Activated naive CD8-positive, alpha-beta T cell treated with anti-CD3 and anti-CD28 coated beads for 36 hours (primary cell): ENCODE measurements around the gene DLGAP1. TPM values are rescaled to one million over a fixed set of nuclear protein-coding genes. Genes with fewer than 3 reads are reported as not detected.

Source experiments
- DNase-seq: peaks from one replicate; pipeline ENCODE4 v3.0.0; 2021
- H3K27ac Mint-ChIP-seq: one replicate; pipeline ENCODE4 v1.8.0; 2022; ENCODE audit warnings: mild to moderate bottlenecking, moderate library complexity, mixed read lengths
- H3K27me3 Mint-ChIP-seq: one replicate; pipeline ENCODE4 v1.8.0; 2022; ENCODE audit warnings: mild to moderate bottlenecking, mixed read lengths
- H3K36me3 Mint-ChIP-seq: one replicate; pipeline ENCODE4 v1.8.0; 2021; ENCODE audit warnings: mild to moderate bottlenecking, mixed read lengths
- H3K4me1 Mint-ChIP-seq: one replicate; pipeline ENCODE4 v1.8.0; 2021; ENCODE audit warnings: mixed read lengths
- H3K4me3 Mint-ChIP-seq: one replicate; pipeline ENCODE4 v1.8.0; 2022; ENCODE audit warnings: mild to moderate bottlenecking, moderate library complexity, mixed read lengths
- H3K9me3 Mint-ChIP-seq: one replicate; pipeline ENCODE4 v1.8.0; 2022; ENCODE audit warnings: mixed read lengths
- total RNA-seq, 2 experiments: library from RNA; stranded (reverse); gene quantifications; one replicate each; pipeline ENCODE4 v1.2.3, GENCODE V29; 2021

The DLGAP1 gene
- total RNA-seq, 2 experiments from 2014 or later = not detected

DNA sequence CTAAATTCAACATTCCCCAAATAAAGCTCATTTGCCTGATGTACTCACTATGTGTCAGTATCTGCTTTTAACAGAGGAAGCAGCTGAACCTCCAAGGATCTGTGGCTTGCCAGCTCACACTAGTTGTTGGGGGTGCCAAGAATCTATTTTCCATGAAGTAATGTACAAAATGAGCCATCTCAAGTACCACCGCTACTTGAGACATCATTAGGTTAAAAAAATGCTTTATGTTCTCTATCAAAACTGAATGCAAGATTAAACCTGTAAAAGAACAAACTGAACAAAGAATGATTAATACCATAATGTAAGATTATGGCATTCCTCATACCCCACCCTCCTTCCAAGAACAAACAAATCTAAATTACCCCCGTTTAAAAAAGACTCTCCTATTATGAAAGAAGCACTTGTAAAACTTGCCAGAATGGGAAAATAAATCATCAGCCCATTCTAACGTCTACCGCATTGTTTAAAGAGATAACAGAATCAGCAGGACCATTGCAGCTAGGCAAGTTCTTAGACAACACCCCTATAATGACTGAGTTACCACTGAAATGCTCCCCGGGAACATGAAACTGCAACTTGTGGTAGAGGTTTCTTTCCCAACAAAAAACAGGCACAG lies 471.6 kb downstream of the DLGAP1 start:
- Mint-ChIP-seq H3K27ac (no peak overlapping the region), H3K4me3 (no peak overlapping the region), H3K9me3 (peaks cover 8% of the 10 kb centered on the region), H3K27me3 (no peaks in the 10 kb centered on the region), H3K4me1 (peaks cover 8% of the 10 kb centered on the region), H3K36me3 (peaks cover 2% of the 10 kb centered on the region)
- DNase-seq = no peak

- no peak overlapping the region for H3K4me3 Mint-ChIP-seq
- peaks cover 8% of the 10 kb centered on the region for H3K4me1 Mint-ChIP-seq
- H3K36me3 Mint-ChIP-seq = peaks cover 2% of the 10 kb centered on the region
- H3K27me3 Mint-ChIP-seq = no peaks in the 10 kb centered on the region
- H3K27ac Mint-ChIP-seq = no peak overlapping the region
- H3K9me3 Mint-ChIP-seq = peaks cover 11% of the 10 kb centered on the region
- DNase-seq = no peak
These were observed 472.6 kb downstream of the DLGAP1 start for GRCh38 chr18:3982541-3982940.

DNA sequence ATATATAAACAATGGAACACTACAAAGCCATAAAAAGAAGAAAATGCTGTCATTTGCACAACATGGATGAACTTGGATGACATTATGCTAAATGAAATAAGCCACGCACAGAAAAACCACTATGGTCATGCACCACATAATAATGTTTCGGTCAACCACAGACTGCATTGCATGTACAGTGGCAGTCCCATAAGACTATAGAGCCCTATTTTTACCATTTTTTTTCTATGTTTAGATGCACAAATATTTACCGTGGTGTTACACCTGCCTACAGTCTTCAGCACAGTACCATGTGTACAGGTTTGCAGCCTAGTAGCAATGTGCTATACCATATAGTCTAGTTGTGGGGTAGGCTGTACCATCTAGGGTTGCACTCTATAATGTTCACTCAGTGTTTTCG lies 476.1 kb downstream of the DLGAP1 start:
- no peaks in the 10 kb centered on the region for H3K4me1 Mint-ChIP-seq
- H3K27ac Mint-ChIP-seq = no peak overlapping the region
- peaks cover 11% of the 10 kb centered on the region for H3K9me3 Mint-ChIP-seq
- H3K27me3 Mint-ChIP-seq = no peaks in the 10 kb centered on the region
- H3K36me3 Mint-ChIP-seq = no peaks in the 10 kb centered on the region
- DNase-seq = no peak
- H3K4me3 Mint-ChIP-seq = no peak overlapping the region

DNA sequence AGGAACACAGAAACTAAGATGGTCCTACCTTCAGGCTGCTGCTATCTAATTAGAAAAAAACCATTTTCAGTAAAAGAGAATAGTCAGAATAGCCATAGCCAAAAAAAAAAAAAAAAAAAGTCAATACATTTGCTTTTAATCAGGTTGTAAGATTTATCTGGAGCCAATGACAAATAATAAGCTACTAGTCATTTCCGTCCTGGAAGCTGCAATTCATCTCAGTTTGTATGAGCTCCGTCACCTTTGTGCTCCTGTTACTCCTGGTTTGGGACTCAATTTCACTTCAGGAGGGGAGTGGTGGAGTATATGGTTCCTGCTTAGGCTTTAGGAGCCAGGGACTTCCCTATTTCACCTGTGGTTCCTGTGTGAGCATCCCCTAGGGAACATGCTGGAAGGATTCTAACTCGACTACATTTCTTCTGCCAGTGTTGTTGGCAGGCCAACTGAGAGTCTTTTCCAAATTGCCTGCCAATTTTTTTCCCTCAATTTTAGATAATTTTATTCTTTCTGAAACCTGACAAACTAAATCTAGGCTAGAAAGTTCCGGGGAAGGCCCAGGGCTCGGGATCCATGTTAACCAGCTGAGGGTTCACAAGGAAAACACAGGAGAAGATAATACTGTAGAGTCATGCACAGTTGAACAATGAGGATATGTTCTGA lies 481.8 kb downstream of the DLGAP1 start:
- DNase-seq = no peak
- H3K27me3 Mint-ChIP-seq = no peaks in the 10 kb centered on the region
- H3K4me3 Mint-ChIP-seq = no peak overlapping the region
- no peak overlapping the region for H3K27ac Mint-ChIP-seq
- no peaks in the 10 kb centered on the region for H3K36me3 Mint-ChIP-seq
- H3K4me1 Mint-ChIP-seq = no peaks in the 10 kb centered on the region
- H3K9me3 Mint-ChIP-seq = peaks cover 1% of the 10 kb centered on the region

DNA sequence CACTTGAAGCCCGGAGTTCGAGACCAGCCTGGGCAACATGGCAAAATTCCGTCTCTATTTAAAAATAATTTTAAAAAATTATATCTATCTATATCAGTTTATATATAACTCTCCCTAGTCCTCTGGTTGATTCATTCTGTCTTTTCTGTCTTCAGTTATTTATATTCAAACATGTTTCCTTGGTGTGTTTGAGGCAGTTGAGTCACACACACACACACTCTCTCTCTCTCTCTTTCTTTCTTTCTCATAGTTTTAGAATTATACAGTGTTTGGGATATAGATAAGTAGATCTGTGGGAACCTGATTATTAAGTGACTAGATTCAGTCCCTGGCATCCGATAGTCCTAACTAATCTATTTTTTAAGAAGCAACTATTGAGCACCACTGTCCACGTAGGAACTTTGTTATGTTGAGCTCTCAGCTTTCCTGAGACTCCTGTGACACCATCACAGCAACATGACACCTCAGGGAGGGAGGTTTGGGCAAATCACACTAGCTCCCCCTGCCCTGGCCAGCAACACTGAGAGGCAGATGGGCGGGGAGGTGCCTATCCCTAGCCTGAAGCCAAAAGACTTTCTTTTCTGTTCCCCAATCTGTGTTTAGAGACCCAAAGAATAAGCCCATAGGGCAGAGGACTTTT lies 482.7 kb downstream of the DLGAP1 start:
- no peak for DNase-seq
- Mint-ChIP-seq H3K4me3 (no peak overlapping the region), H3K27ac (no peak overlapping the region), H3K36me3 (no peaks in the 10 kb centered on the region), H3K9me3 (no peaks in the 10 kb centered on the region), H3K4me1 (no peaks in the 10 kb centered on the region), H3K27me3 (no peaks in the 10 kb centered on the region)

DNA sequence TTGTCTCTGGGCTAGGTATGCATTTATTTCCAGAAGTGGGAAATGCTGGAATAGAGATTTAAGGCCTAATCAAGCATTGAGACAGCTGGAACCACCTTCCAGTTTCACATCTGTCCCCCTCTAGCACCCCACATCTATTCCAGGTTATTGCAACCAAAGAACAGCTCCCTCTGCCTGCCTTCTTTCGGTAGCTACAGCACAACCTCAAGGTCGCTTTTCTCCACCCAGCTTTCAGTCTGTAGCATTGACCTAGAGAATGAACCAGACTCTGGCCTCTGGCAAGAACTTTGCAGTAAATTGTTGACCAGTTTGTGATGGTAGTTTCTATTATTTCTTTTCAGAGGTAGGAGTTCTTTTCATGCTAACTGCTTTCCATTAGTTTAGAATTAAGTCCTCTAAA lies 484.2 kb downstream of the DLGAP1 start:
- no peaks in the 10 kb centered on the region for H3K9me3 Mint-ChIP-seq
- H3K36me3 Mint-ChIP-seq = no peaks in the 10 kb centered on the region
- H3K27me3 Mint-ChIP-seq = peaks cover 9% of the 10 kb centered on the region
- H3K27ac Mint-ChIP-seq = no peak overlapping the region
- no peak for DNase-seq
- H3K4me1 Mint-ChIP-seq = no peaks in the 10 kb centered on the region
- H3K4me3 Mint-ChIP-seq = no peak overlapping the region

DNA sequence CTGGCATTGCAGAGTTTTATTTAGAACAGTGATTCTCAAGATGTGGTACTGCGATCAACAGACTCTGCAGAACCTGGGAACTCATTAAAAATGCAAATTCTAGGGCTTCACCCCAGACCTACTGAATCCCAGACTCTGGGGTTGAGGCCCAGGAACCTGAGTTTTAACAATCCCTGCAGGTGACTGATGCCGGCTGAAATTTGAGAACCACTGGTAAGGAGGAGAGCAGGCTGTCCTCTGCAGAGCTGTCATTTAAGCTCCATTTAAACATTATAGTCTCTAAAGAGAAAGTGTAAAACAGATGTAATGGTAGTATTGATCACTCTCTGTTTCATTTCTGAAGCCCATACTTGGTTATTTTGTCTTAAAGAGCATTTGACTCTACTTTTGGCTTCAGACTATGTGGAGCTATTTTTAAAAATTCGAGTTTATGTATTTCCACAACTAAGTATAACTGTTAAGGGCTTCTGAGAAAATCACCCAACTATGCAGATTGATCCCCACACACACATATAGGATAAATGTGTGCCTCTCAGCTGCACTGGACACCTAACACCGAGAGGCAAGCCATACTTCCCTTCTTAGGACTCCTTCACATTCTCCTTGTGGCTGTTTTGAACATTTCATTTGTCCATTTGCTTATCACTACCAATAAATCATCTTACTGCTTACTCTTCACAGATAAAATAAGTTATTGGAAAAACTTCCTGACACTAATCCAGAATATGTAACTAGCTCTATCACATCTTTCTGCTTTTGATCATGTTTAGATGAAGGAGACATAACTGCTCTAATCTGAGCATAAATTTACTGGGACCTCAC lies 487.5 kb downstream of the DLGAP1 start:
- DNase-seq = no peak
- Mint-ChIP-seq H3K4me3 (no peak overlapping the region), H3K27me3 (peaks cover 16% of the 10 kb centered on the region), H3K4me1 (no peaks in the 10 kb centered on the region), H3K9me3 (no peaks in the 10 kb centered on the region), H3K36me3 (no peaks in the 10 kb centered on the region), H3K27ac (no peak overlapping the region)

DNA sequence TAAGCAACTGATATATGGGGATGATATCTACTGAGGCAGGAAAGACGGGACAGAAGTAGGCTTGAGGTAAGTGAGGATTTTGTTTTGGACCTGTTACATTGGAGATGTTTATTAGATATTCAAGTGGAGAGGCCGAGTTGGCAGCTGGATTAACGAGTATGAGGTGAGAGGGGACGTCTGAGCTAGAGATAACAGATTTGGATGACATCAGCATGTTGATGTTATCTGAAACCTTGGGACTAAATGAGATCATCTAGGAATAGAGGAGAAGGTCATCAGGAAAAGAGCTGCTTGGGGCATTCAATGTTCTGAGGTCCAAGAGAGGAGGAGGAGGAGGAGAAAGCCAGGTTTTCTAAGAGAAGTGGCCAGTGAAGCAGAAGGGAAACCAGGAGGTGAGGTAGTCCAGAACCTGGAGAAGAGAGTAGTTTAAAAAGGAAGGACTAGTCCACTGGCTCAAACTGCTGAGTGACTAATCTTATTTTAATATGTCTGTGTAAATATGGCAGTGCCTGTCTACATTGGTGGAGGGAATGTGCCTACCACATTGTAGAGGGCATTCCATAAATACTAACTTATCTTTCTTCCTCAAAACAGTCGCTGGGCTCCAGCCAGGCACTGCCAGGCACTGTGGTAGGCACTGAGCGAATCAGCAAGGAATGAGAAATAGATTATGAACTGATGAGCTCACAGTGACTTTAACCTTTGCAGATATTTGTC lies 488.3 kb downstream of the DLGAP1 start:
- H3K36me3 Mint-ChIP-seq = no peaks in the 10 kb centered on the region
- no peaks in the 10 kb centered on the region for H3K4me1 Mint-ChIP-seq
- no peak overlapping the region for H3K4me3 Mint-ChIP-seq
- H3K27me3 Mint-ChIP-seq = peaks cover 16% of the 10 kb centered on the region
- DNase-seq = no peak
- no peak overlapping the region for H3K27ac Mint-ChIP-seq
- H3K9me3 Mint-ChIP-seq = no peaks in the 10 kb centered on the region

- no peak overlapping the region for H3K27ac Mint-ChIP-seq
- no peaks in the 10 kb centered on the region for H3K4me1 Mint-ChIP-seq
- no peak for DNase-seq
- no peaks in the 10 kb centered on the region for H3K36me3 Mint-ChIP-seq
- H3K27me3 Mint-ChIP-seq = peaks cover 16% of the 10 kb centered on the region
- H3K9me3 Mint-ChIP-seq = no peaks in the 10 kb centered on the region
- no peak overlapping the region for H3K4me3 Mint-ChIP-seq
These were observed 488.9 kb downstream of the DLGAP1 start for GRCh38 chr18:3966246-3966641.

- Mint-ChIP-seq H3K4me3 (no peak overlapping the region), H3K4me1 (no peaks in the 10 kb centered on the region), H3K36me3 (no peaks in the 10 kb centered on the region)
These were observed 494.1 kb downstream of the DLGAP1 start for GRCh38 chr18:3960977-3961376.

DNA sequence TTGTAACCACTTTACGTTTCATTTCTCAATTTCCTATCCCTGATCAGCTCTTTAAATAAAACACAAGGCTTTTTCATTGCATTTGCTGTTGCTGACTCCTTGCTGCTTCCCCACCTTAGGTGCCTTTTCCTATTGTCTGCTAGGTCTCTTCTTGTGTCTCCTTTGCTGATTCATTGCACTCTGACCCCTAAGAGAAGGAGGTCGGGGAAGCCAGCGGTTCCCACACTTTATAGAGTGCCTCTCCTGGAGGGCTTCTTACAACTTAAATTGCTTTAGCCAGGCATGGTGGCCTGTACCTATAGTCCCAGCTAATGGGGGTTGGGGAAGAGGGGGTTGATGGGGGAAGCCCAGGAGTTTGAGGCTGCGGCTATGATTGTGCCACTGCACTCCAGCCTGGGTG lies 495.0 kb downstream of the DLGAP1 start:
- no peaks in the 10 kb centered on the region for H3K36me3 Mint-ChIP-seq
- H3K4me3 Mint-ChIP-seq = no peak overlapping the region
- no peak for DNase-seq

More at GRCh38 chr18:3960977-3961376, 494.1 kb downstream of the DLGAP1 start:
- Mint-ChIP-seq H3K9me3 (no peaks in the 10 kb centered on the region), H3K27ac (no peak overlapping the region), H3K27me3 (peaks cover 8% of the 10 kb centered on the region)
- no peak for DNase-seq

DNA sequence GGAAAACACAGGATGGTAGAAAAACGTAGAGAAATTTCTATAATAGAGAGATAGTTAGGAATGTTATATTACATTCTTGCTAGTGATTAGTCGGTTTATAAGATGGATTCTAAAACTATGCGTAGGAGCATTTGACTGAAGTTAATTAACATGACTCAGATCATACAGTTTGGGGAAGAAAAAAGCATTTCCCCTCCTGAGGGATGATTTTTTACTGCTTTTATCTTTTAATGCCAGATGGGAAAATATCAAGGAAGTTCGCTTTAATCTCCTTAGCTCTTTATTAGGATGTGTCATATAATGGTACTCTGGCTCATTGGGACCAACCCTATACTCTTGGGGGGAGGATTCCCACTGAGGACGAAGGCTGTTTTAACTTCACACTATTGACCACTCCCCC lies 503.1 kb downstream of the DLGAP1 start:
- no peak for DNase-seq
- H3K36me3 Mint-ChIP-seq = no peaks in the 10 kb centered on the region
- no peak overlapping the region for H3K27ac Mint-ChIP-seq
- H3K4me1 Mint-ChIP-seq = no peaks in the 10 kb centered on the region
- peaks cover 7% of the 10 kb centered on the region for H3K27me3 Mint-ChIP-seq
- H3K4me3 Mint-ChIP-seq = no peak overlapping the region
- no peaks in the 10 kb centered on the region for H3K9me3 Mint-ChIP-seq

More for the DNA sequence above, 495.0 kb downstream of the DLGAP1 start:
- Mint-ChIP-seq H3K27ac (no peak overlapping the region), H3K4me1 (no peaks in the 10 kb centered on the region), H3K9me3 (no peaks in the 10 kb centered on the region), H3K27me3 (peaks cover 7% of the 10 kb centered on the region)

- Mint-ChIP-seq H3K4me1 (no peaks in the 10 kb centered on the region), H3K4me3 (no peak overlapping the region), H3K27ac (no peak overlapping the region), H3K9me3 (no peaks in the 10 kb centered on the region), H3K36me3 (no peaks in the 10 kb centered on the region), H3K27me3 (peaks cover 7% of the 10 kb centered on the region)
- DNase-seq = no peak
These were observed 504.3 kb downstream of the DLGAP1 start for GRCh38 chr18:3950668-3951404.

- Mint-ChIP-seq H3K36me3 (no peaks in the 10 kb centered on the region), H3K9me3 (no peaks in the 10 kb centered on the region), H3K4me3 (no peak overlapping the region), H3K27ac (no peak overlapping the region), H3K4me1 (no peaks in the 10 kb centered on the region), H3K27me3 (peaks cover 7% of the 10 kb centered on the region)
- no peak for DNase-seq
These were observed 506.1 kb downstream of the DLGAP1 start for GRCh38 chr18:3948958-3949357.
